Heart right ventricle (tissue), 16 donors: Measurements from ENCODE around the gene SMIM21. TPM values are rescaled to one million over a fixed set of nuclear protein-coding genes. Genes with fewer than 3 reads are reported as not detected.

Source experiments
- ATAC-seq, 8 donors: fragments of 200-7000 bp; cut with Tn5 transposase; one replicate each; pipeline ENCODE4 v1.9.1; 2020; ENCODE audit warnings: mild to moderate bottlenecking in 8 of 8, moderate library complexity in 8 of 8, moderate number of reproducible peaks in 1 of 8
- DNase-seq, 2 donors: peaks; one replicate each; pipeline ENCODE4 v3.0.0-alpha.2; 2020
- H3K27ac ChIP-seq, 10 donors: fragments of 200-600 bp; sonication (generic) in 2 of 10; one replicate each; pipeline versions ENCODE4 v1.5.0 to v1.8.0; 2020 to 2022; ENCODE audit warnings: mild to moderate bottlenecking in 3 of 10
- H3K27me3 ChIP-seq, 7 donors: fragments of 200-600 bp; one replicate each; pipeline ENCODE4 v1.8.0; 2021 to 2022; ENCODE audit warnings: mild to moderate bottlenecking in 2 of 7
- H3K36me3 ChIP-seq, 9 donors: fragments of 200-600 bp; sonication (generic) in 1 of 9; one replicate each; pipeline versions ENCODE4 v1.5.0 to v1.8.0; 2020 to 2022; ENCODE audit warnings: mild to moderate bottlenecking in 2 of 9
- H3K4me1 ChIP-seq, 9 donors: fragments of 200-600 bp; sonication (generic) in 1 of 9; one replicate each; pipeline versions ENCODE4 v1.5.0 to v1.8.0; 2020 to 2022; ENCODE audit warnings: mild to moderate bottlenecking in 4 of 9
- H3K4me3 ChIP-seq, 10 donors: fragments of 200-600 bp; sonication (generic) in 2 of 10; one replicate each; pipeline versions ENCODE4 v1.5.0 to v1.8.0; 2020 to 2022; ENCODE audit warnings: mild to moderate bottlenecking in 7 of 10, moderate library complexity in 2 of 10
- H3K9me3 ChIP-seq, 11 donors: fragments of 200-600 bp in 10 of 11; sonication (generic) in 2 of 11; one replicate each; pipeline versions ENCODE4 v1.5.0 to v1.8.0; 2013 to 2022; ENCODE audit warnings: mild to moderate bottlenecking in 2 of 11, control low read depth in 1 of 11, moderate library complexity in 1 of 11
- CTCF ChIP-seq, 9 donors: fragments of 200-600 bp; sonication (generic) in 2 of 9; IDR thresholded peaks; one replicate each; pipeline versions ENCODE4 v1.5.0 to v1.8.0; 2021 to 2022; ENCODE audit warnings: antibody characterized with exemption in 9 of 9, mild to moderate bottlenecking in 5 of 9, moderate library complexity in 1 of 9
- WGBS, 2 donors: extraction: QIAGEN DNeasy Blood & Tissue Kit; methylation state at CpG; one replicate each; pipeline ENCODE4 v1.1.7; 2013; ENCODE audit warnings: inconsistent platforms in 1 of 2; 5-methylcytosine and 5-hydroxymethylcytosine counted together
- intact Hi-C, 10 donors: fragments of 100-400 bp; cut with DNase I; formaldehyde crosslinking; loops; one replicate each; pipeline versions ENCODE4 v1.11.1 to v1.14.2; 2022
- polyA plus RNA-seq, 2 donors: library from polyadenylated mRNA; stranded (reverse); fragments of 200-250 nt; gene quantifications; one replicate each; pipeline ENCODE4 v1.2.3, GENCODE V29; 2013
- total RNA-seq, 10 donors: library from RNA; stranded (reverse); fragmentation: NEBNext Ultra II Directional in 3 of 10; extraction: Animal tissue kit (Norgen Biotek cat#: 25700) in 3 of 10; gene quantifications; one replicate each; pipeline versions ENCODE4 v1.2.1 to v1.2.4, GENCODE V29; 2021 to 2023
- donor health status: Arrhythmogenic right ventricular cardiomyopathy.
- donor health status: ischemic (EF 13 %, LVEDD 7.1; RV severe dilation, severe dysfunction).
- donor health status: healthy with polysubstance abuse.
- donor health status: DM: no; HTN: yes; CAD: no.
- donor health status: DM: no; HTN: no; CAD: no.
- donor health status: ischemic (EF 25% LVEDD 6.9; RV normal size, moderate dysfunction).
- donor health status: ischemic (EF 25% LVEDD 5.7; RV mildly dilated, moderate dysfunction).
- donor health status: healthy.
- donor health status: DM: yes; HTN: yes; CAD: no.
- donor health status: Ischemic cardiomyopathy.
- donor health status: ischemic (EF 35%, LVEDD 5.7; RV mildly dilated, moderate dysfunction).
- donor health status: nonischemic (EF 11% LVEDD 7.7; RV severe dilation, severe dysfunction).
- donor health status: DM: yes; HTN: yes; CAD: no.
- donor health status: PGD.
- donor health status: ischemic (EF 29% LVEDD 5.4; RV normal size, mild dysfunction).
- donor health status: nonischemic (EF 23%, LVEDD 6.1; RV moderate dilation, normal function).

The SMIM21 gene
- total and polyA plus RNA-seq, 12 donors = not detected

- DNase-seq (no peak), ATAC-seq (no peak)
- peaks cover 0 to 11% (median 0%) of the 10 kb centered on the region in 9 donors for H3K4me1 ChIP-seq
- no peak overlapping the region for H3K4me3 ChIP-seq
- H3K9me3 ChIP-seq = no peaks in the 10 kb centered on the region
- H3K27me3 ChIP-seq = peaks cover 0 to 3% (median 0%) of the 10 kb centered on the region in 7 donors
- no peaks in the 10 kb centered on the region for H3K36me3 ChIP-seq
- TF ChIP-seq CTCF (IDR thresholded peaks at IDR 0.05) = no peak
- no peak overlapping the region for H3K27ac ChIP-seq
- 61 to 67% methylated on average over 21 of the region's 21 CpGs for WGBS, 2 donors
- intact Hi-C loops = no loop called here
Observed at GRCh38 chr18:75407468-75408437, 19.8 kb downstream of the SMIM21 start.

- intact Hi-C loops = no loop called here
- TF ChIP-seq CTCF (IDR thresholded peaks at IDR 0.05) = no peak
- H3K36me3 ChIP-seq = no peaks in the 10 kb centered on the region
- H3K27me3 ChIP-seq = peaks cover 0 to 3% (median 0%) of the 10 kb centered on the region in 7 donors
- no peak overlapping the region for H3K4me3 ChIP-seq
- WGBS, 2 donors = 81 to 83% methylated on average over 28 of the region's 28 CpGs
- no peak for ATAC-seq
- H3K4me1 ChIP-seq = peaks cover 0 to 11% (median 0%) of the 10 kb centered on the region in 9 donors
- no peak overlapping the region for H3K27ac ChIP-seq
- H3K9me3 ChIP-seq = no peaks in the 10 kb centered on the region
- no peak for DNase-seq
Observed at GRCh38 chr18:75406491-75407445, 20.7 kb downstream of the SMIM21 start.

GRCh38 chr18:75405351-75405750, 22.2 kb downstream of the SMIM21 start:
- TF ChIP-seq CTCF (IDR thresholded peaks at IDR 0.05) = no peak
- 91% methylated on average over 4 of the region's 4 CpGs for WGBS, 2 donors
- ATAC-seq (no peak), DNase-seq (no peak)
- Histone ChIP-seq H3K4me1 (peaks cover 0 to 11% (median 0%) of the 10 kb centered on the region in 9 donors), H3K27me3 (peaks cover 0 to 3% (median 0%) of the 10 kb centered on the region in 7 donors), H3K36me3 (no peaks in the 10 kb centered on the region), H3K4me3 (no peak overlapping the region), H3K27ac (no peak overlapping the region), H3K9me3 (no peaks in the 10 kb centered on the region)
- intact Hi-C loops = no loop called here

- ATAC-seq = no peak
- no peak for DNase-seq
- Histone ChIP-seq H3K4me1 (no peaks in the 10 kb centered on the region), H3K4me3 (no peak overlapping the region), H3K36me3 (no peaks in the 10 kb centered on the region), H3K27me3 (peaks cover 0 to 12% (median 0%) of the 10 kb centered on the region in 7 donors), H3K9me3 (no peaks in the 10 kb centered on the region), H3K27ac (no peak overlapping the region)
- WGBS, 2 donors = 93% methylated on average over 3 of the region's 3 CpGs
- TF ChIP-seq CTCF (IDR thresholded peaks at IDR 0.05) = no peak
- intact Hi-C loops = no loop called here
Observed at GRCh38 chr18:75400366-75400765, 27.1 kb downstream of the SMIM21 start.
